Spleen (tissue), 7 donors: ENCODE data around the gene PRRT1B.

Source experiments
- POLR2A ChIP-seq, 3 donors: fragments of 450-650 bp; IDR thresholded peaks; one replicate each; pipeline ENCODE4 v1.5.1; 2017; ENCODE audit warnings: antibody characterized with exemption in 3 of 3, mild to moderate bottlenecking in 1 of 3
- POLR2AphosphoS5 ChIP-seq, 3 donors: sonication (generic); formaldehyde crosslinking; IDR thresholded peaks; one replicate each; pipeline ENCODE4 v1.5.1; 2017; ENCODE audit warnings: antibody characterized with exemption in 3 of 3
- TF ChIP-seq, protein P1 (sequence below), 11 experiments: fragments of 200-600 bp in 7 of 11; fragments of 450-650 bp in 4 of 11; sonication (generic) in 4 of 11; IDR thresholded peaks in 8 of 11; conservative IDR thresholded peaks in 3 of 11; 1 replicate in 7 of 11; 2 replicates in 4 of 11; pipeline versions ENCODE4 v1.4.0 to v1.8.0; 2016 to 2021; ENCODE audit warnings: antibody characterized with exemption in 11 of 11, inconsistent platforms in 4 of 11, mild to moderate bottlenecking in 1 of 11
- donor health status: DM: no; HTN: no; CAD: no; lungs with moderate emphysema.
- donor health status: DM: no; HTN: no; CAD: no.
- donor health status: DM: no; HTN: no; CAD: no.

GRCh38 chr9:131534721-131535237 is 10.5 kb upstream of the PRRT1B start:
- TF ChIP-seq, protein P1, sequence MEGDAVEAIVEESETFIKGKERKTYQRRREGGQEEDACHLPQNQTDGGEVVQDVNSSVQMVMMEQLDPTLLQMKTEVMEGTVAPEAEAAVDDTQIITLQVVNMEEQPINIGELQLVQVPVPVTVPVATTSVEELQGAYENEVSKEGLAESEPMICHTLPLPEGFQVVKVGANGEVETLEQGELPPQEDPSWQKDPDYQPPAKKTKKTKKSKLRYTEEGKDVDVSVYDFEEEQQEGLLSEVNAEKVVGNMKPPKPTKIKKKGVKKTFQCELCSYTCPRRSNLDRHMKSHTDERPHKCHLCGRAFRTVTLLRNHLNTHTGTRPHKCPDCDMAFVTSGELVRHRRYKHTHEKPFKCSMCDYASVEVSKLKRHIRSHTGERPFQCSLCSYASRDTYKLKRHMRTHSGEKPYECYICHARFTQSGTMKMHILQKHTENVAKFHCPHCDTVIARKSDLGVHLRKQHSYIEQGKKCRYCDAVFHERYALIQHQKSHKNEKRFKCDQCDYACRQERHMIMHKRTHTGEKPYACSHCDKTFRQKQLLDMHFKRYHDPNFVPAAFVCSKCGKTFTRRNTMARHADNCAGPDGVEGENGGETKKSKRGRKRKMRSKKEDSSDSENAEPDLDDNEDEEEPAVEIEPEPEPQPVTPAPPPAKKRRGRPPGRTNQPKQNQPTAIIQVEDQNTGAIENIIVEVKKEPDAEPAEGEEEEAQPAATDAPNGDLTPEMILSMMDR (IDR thresholded peaks at IDR 0.05 in 8 of 11, conservative IDR thresholded peaks at IDR 0.05 in 3 of 11) = no peak
- TF ChIP-seq POLR2AphosphoS5 (IDR thresholded peaks at IDR 0.05) (no peak), POLR2A (IDR thresholded peaks at IDR 0.05) (no peak)
